ENCODE results near the gene AUTS2.

Gene AUTS2

GRCh38 chr7:70693686-70694433 is 1095.6 kb downstream of the AUTS2 start:
- DNase-seq: peak; percentile 87

GRCh38 chr7:70694434-70694970 is 1096.2 kb downstream of the AUTS2 start:
- DNase-seq: peak; percentile 65

GRCh38 chr7:70694971-70695794 is 1096.9 kb downstream of the AUTS2 start:
- peak; percentile 64 for DNase-seq

- DNase-seq: peak; percentile 44
Observed at GRCh38 chr7:70695795-70696083, 1097.5 kb downstream of the AUTS2 start.

- peak; percentile 76 for DNase-seq
Observed at GRCh38 chr7:70696201-70696754, 1098.0 kb downstream of the AUTS2 start.

GRCh38 chr7:70698219-70698832 is 1100.1 kb downstream of the AUTS2 start:
- peak; percentile 77 for DNase-seq

GRCh38 chr7:70699271-70699670 is 1101.0 kb downstream of the AUTS2 start:
- DNase-seq: no peak

GRCh38 chr7:70700055-70700940 is 1102.0 kb downstream of the AUTS2 start:
- peak; percentile 73 for DNase-seq

- peak; percentile 96 for DNase-seq
Observed at GRCh38 chr7:70700941-70701425, 1102.7 kb downstream of the AUTS2 start.

- DNase-seq: no peak
Observed at GRCh38 chr7:70701477-70701876, 1103.2 kb downstream of the AUTS2 start.

GRCh38 chr7:70701991-70702390 is 1103.7 kb downstream of the AUTS2 start:
- no peak for DNase-seq

GRCh38 chr7:70703785-70704184 is 1105.5 kb downstream of the AUTS2 start:
- no peak for DNase-seq

- DNase-seq: no peak
Observed at GRCh38 chr7:70704831-70705346, 1106.6 kb downstream of the AUTS2 start.

- no peak for DNase-seq
Observed at GRCh38 chr7:70706204-70706603, 1107.9 kb downstream of the AUTS2 start.

GRCh38 chr7:70706698-70707097 is 1108.4 kb downstream of the AUTS2 start:
- no peak for DNase-seq

GRCh38 chr7:70707823-70708243 is 1109.6 kb downstream of the AUTS2 start:
- DNase-seq: no peak

GRCh38 chr7:70710011-70710480 is 1111.8 kb downstream of the AUTS2 start:
- DNase-seq: no peak

- DNase-seq: no peak
Observed at GRCh38 chr7:70710651-70711050, 1112.4 kb downstream of the AUTS2 start.

GRCh38 chr7:70711452-70711851 is 1113.2 kb downstream of the AUTS2 start:
- no peak for DNase-seq

GRCh38 chr7:70712942-70713341 is 1114.7 kb downstream of the AUTS2 start:
- DNase-seq: no peak

GRCh38 chr7:70714506-70715038 is 1116.3 kb downstream of the AUTS2 start:
- no peak for DNase-seq

Measured in NCI-H82 (cell line).